NCI-H524 (cell line): ENCODE measurements around the gene RNF34.

Experiments used
- DNase-seq, 2 experiments: peaks; one replicate each; lab custom pipeline; 2025; lab: John Stamatoyannopoulos, UW

Gene RNF34

GRCh38 chr12:121466794-121467637, 67.1 kb downstream of the RNF34 start:
- peak; percentile 74 to 89 for DNase-seq

- DNase-seq = peak in 1 of 2 experiments; percentile 54
Measured at GRCh38 chr12:121467638-121468498, 68.0 kb downstream of the RNF34 start.

- peak in 1 of 2 experiments; percentile 19 for DNase-seq
Measured at GRCh38 chr12:121468499-121468801, 68.5 kb downstream of the RNF34 start.

GRCh38 chr12:121470751-121471150, 70.8 kb downstream of the RNF34 start:
- no peak for DNase-seq

GRCh38 chr12:121472150-121472905, 72.4 kb downstream of the RNF34 start:
- DNase-seq = no peak
